Large intestine (tissue), 3 donors: Measurements from ENCODE around the gene DNAAF5. TPM values are rescaled to one million over a fixed set of nuclear protein-coding genes. Genes with fewer than 3 reads are reported as not detected.
"Not testable (repeated sequence)": the region's sequence is repeated elsewhere in the genome, so short reads cannot be mapped to it uniquely, and the experiment has no call there.

Experiments used
- DNase-seq, 2 donors: peaks; one replicate each; pipeline versions ENCODE4 v3.0.0 to v3.0.0-alpha.2; 2013
- H3K27ac ChIP-seq: one replicate; pipeline ENCODE4 v1.5.1; 2013; ENCODE audit warnings: low read length
- H3K27me3 ChIP-seq: 2 replicates; pipeline ENCODE4 v1.6.1; 2013; ENCODE audit warnings: low read length; ENCODE audit not compliant: control insufficient read depth, insufficient read depth
- H3K36me3 ChIP-seq: 2 replicates; pipeline ENCODE4 v1.6.1; 2013; ENCODE audit warnings: low read length; ENCODE audit not compliant: control insufficient read depth, insufficient read depth
- H3K4me1 ChIP-seq: one replicate; pipeline ENCODE4 v1.6.1; 2013; ENCODE audit warnings: low read length; ENCODE audit not compliant: control insufficient read depth, insufficient read depth
- H3K4me3 ChIP-seq: one replicate; pipeline ENCODE4 v1.5.1; 2013; ENCODE audit warnings: low read length
- H3K9me3 ChIP-seq: one replicate; pipeline ENCODE4 v1.6.1; 2013; ENCODE audit warnings: mild to moderate bottlenecking, low read depth, low read length, moderate library complexity; ENCODE audit not compliant: control insufficient read depth
- WGBS: methylation state at CpG from one replicate; pipeline ENCODE4 v1.1.5; 2013; ENCODE audit warnings: low lambda C conversion rate; ENCODE audit not compliant: insufficient coverage; 5-methylcytosine and 5-hydroxymethylcytosine counted together
- polyA plus RNA-seq: library from polyadenylated mRNA; unstranded; fragments of 120-200 nt; gene quantifications from one replicate; pipeline ENCODE4 v1.2.1, GENCODE V29; 2013

DNAAF5 gene
- polyA plus RNA-seq, 1 donor: 26.8 TPM

- Histone ChIP-seq H3K36me3 (peaks cover 44% of the 10 kb centered on the region), H3K9me3 (no peaks in the 10 kb centered on the region), H3K4me3 (no peak overlapping the region), H3K27me3 (no peaks in the 10 kb centered on the region), H3K4me1 (no peaks in the 10 kb centered on the region), H3K27ac (no peak overlapping the region)
- DNase-seq: no peak
- WGBS: 97% methylated on average over 12 of the region's 40 CpGs
Measured at GRCh38 chr7:746155-747061, 19.9 kb downstream of the DNAAF5 start.

GRCh38 chr7:747186-747585 is 20.7 kb downstream of the DNAAF5 start:
- H3K9me3 ChIP-seq: peaks cover under 1% of the 10 kb centered on the region
- WGBS: no CpG with 5 or more reads among the region's 12 CpGs
- H3K4me3 ChIP-seq: no peak overlapping the region
- H3K27ac ChIP-seq: no peak overlapping the region
- no peaks in the 10 kb centered on the region for H3K4me1 ChIP-seq
- peaks cover 41% of the 10 kb centered on the region for H3K36me3 ChIP-seq
- DNase-seq: no peak
- H3K27me3 ChIP-seq: no peaks in the 10 kb centered on the region

GRCh38 chr7:748446-748845 is 21.9 kb downstream of the DNAAF5 start:
- peaks cover 45% of the 10 kb centered on the region for H3K36me3 ChIP-seq
- no CpG with 5 or more reads among the region's 15 CpGs for WGBS
- DNase-seq: no peak

GRCh38 chr7:749140-749551 is 22.6 kb downstream of the DNAAF5 start:
- H3K4me1 ChIP-seq: no peaks in the 10 kb centered on the region
- no peak for DNase-seq
- no peak overlapping the region for H3K4me3 ChIP-seq
- H3K27me3 ChIP-seq: no peaks in the 10 kb centered on the region
- peaks cover 49% of the 10 kb centered on the region for H3K36me3 ChIP-seq
- no peak overlapping the region for H3K27ac ChIP-seq
- H3K9me3 ChIP-seq: peaks cover 5% of the 10 kb centered on the region
- 80% methylated on average over 1 of the region's 14 CpGs for WGBS

More at GRCh38 chr7:748446-748845, 21.9 kb downstream of the DNAAF5 start:
- H3K4me3 ChIP-seq: no peak overlapping the region
- no peaks in the 10 kb centered on the region for H3K27me3 ChIP-seq
- no peaks in the 10 kb centered on the region for H3K4me1 ChIP-seq
- no peak overlapping the region for H3K27ac ChIP-seq
- peaks cover 5% of the 10 kb centered on the region for H3K9me3 ChIP-seq

- H3K27ac ChIP-seq: no peak overlapping the region
- H3K36me3 ChIP-seq: peaks cover 55% of the 10 kb centered on the region
- H3K4me3 ChIP-seq: no peak overlapping the region
- WGBS: no CpG with 5 or more reads among the region's 26 CpGs
- peaks cover 5% of the 10 kb centered on the region for H3K9me3 ChIP-seq
- DNase-seq: no peak
- H3K4me1 ChIP-seq: no peaks in the 10 kb centered on the region
- no peaks in the 10 kb centered on the region for H3K27me3 ChIP-seq
Measured at GRCh38 chr7:750111-750905, 23.8 kb downstream of the DNAAF5 start.

GRCh38 chr7:751826-752225 is 25.3 kb downstream of the DNAAF5 start:
- H3K4me3 ChIP-seq: no peak overlapping the region
- H3K9me3 ChIP-seq: peaks cover 8% of the 10 kb centered on the region
- peaks cover 61% of the 10 kb centered on the region for H3K36me3 ChIP-seq
- no peaks in the 10 kb centered on the region for H3K27me3 ChIP-seq
- no peak overlapping the region for H3K27ac ChIP-seq
- WGBS: no CpG with 5 or more reads among the region's 15 CpGs
- no peaks in the 10 kb centered on the region for H3K4me1 ChIP-seq
- no peak for DNase-seq

- not testable (repeated sequence) for H3K4me1 ChIP-seq, DNase-seq, H3K27ac ChIP-seq, H3K27me3 ChIP-seq, H3K4me3 ChIP-seq
- Histone ChIP-seq H3K36me3 (peaks cover 63% of the 10 kb centered on the region), H3K9me3 (peaks cover 11% of the 10 kb centered on the region)
- 89% methylated on average over 3 of the region's 33 CpGs for WGBS
Measured at GRCh38 chr7:752256-752655, 25.8 kb downstream of the DNAAF5 start.

GRCh38 chr7:753190-753589 is 26.7 kb downstream of the DNAAF5 start:
- no CpG with 5 or more reads among the region's 17 CpGs for WGBS
- H3K9me3 ChIP-seq: peaks cover 16% of the 10 kb centered on the region
- H3K4me3 ChIP-seq: no peak overlapping the region
- no peaks in the 10 kb centered on the region for H3K4me1 ChIP-seq
- H3K27ac ChIP-seq: no peak overlapping the region
- DNase-seq: no peak
- H3K27me3 ChIP-seq: no peaks in the 10 kb centered on the region
- peaks cover 72% of the 10 kb centered on the region for H3K36me3 ChIP-seq

GRCh38 chr7:754531-755412 is 28.3 kb downstream of the DNAAF5 start:
- H3K27me3 ChIP-seq: no peaks in the 10 kb centered on the region
- H3K36me3 ChIP-seq: peaks cover 76% of the 10 kb centered on the region
- no peaks in the 10 kb centered on the region for H3K4me1 ChIP-seq
- H3K9me3 ChIP-seq: peaks cover 16% of the 10 kb centered on the region
- no peak overlapping the region for H3K27ac ChIP-seq
- no peak for DNase-seq
- no peak overlapping the region for H3K4me3 ChIP-seq
- WGBS: 94% methylated on average over 6 of the region's 49 CpGs

GRCh38 chr7:755413-755805 is 28.9 kb downstream of the DNAAF5 start:
- peaks cover 76% of the 10 kb centered on the region for H3K36me3 ChIP-seq
- H3K27me3 ChIP-seq: no peaks in the 10 kb centered on the region
- no peak for DNase-seq
- no peak overlapping the region for H3K4me3 ChIP-seq
- no peak overlapping the region for H3K27ac ChIP-seq
- 40% methylated on average over 1 of the region's 9 CpGs for WGBS
- H3K9me3 ChIP-seq: peaks cover 16% of the 10 kb centered on the region
- H3K4me1 ChIP-seq: no peaks in the 10 kb centered on the region
